ENCODE results near the gene ERLEC1.
"Not testable (repeated sequence)": the region's sequence is repeated elsewhere in the genome, so short reads cannot be mapped to it uniquely, and the experiment has no call there.

ERLEC1 gene

DNA sequence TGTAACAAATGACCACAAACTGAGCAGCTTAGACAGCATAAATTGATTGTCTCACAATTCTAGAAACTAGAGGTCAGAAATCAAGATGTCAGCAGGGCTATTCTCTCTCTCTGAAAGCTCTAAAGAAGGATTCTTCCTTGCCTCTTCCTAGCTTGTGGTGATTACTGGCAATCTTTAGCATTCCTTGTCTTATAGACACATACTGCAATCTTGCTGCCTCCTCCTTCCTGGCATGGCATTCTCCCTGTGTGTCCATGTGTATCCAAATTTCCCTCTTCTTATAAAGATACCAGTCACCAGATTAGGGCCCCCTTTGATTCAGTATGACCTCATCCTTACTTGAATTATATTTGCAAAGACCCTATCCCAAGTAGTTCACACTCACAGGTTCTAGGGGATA is 2.4 kb upstream of the ERLEC1 start:
- DNase-seq = no peak

DNA sequence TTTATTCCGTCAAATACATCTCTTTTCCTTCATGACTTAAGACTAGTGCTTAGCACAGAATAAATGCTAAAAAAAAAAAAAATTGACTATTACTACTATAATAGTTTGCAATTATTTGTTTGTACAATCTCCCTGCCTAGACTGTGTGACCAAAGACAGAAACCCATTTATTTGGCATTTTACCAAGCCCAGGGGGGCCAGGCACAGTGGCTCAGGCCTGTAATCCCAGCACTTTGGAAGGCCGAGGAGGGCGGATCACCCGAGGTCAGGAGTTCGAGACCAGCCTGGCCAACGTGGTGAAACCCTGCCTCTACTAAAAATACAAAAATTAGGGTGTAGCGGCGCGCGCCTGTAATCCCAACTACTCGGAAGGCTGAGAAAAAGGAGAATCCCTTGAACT is 1.5 kb upstream of the ERLEC1 start:
- no peak for DNase-seq

DNA sequence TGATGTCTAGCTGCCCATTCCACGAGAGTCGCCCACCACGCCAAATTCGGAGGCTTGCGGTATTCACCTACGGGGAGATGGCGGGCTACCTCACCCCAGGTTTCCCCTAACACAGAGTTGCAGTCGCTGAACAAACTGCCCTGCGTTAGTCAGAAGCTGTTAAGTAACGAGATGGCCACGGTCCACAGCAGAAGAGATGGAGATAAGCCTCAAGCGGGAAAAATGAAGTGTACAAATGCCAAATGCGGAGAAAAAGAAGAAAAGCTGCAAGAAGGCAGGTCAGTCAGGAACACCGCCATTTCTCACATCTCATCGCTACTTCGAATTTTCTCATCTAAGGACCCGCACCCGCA is 516 bp upstream of the ERLEC1 start:
- no peak for DNase-seq

DNA sequence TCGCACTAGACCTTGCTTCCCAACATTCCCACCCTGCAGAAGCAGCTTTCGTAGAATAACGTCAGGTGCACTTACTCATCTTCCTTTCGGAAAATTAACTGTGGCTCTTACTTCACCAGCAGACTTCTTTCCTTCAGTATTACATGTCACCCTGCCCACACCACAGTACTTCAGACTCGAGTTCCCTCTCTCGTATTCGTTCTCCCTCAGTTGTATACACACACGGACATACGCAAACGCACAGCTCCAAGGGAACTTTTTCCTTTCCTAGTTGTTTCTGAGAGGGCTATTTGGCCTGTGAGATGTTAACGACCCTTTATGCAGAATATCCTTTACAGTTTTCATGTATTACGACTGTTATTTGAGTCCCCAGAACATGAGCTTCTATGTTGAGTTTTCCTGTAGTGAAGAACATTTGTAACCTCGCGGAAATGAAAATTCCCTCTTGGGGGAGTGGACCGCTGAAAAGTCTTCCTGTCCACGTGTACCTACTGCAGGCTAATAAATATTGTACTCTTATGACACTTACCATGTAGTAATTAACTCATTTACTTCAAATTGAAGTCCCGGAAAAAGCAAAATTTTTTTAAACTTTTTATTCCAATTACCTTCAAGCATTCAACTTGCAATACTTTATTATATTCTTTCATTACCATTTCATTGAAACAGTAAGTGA is 908 bp downstream of the ERLEC1 start:
- no peak for DNase-seq

DNA sequence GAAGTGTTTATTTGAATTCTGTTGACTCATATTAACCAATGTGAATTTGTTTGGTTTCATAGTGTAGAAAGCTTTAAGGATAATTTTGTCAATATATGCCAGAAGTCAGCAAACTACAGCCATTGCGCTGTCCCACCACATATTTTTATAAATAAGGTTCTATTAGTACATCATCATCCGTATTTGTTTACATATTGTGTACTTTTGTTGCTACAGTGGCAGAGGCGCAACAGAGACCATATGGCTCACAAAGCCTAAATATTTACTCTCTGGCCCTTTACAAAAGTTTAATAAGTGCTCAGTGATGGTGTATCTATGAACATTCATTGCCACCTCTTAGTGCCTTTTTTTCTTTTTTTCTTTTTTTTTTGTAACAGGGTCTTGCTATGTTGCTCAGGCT is 6.4 kb downstream of the ERLEC1 start:
- DNase-seq = no peak

DNA sequence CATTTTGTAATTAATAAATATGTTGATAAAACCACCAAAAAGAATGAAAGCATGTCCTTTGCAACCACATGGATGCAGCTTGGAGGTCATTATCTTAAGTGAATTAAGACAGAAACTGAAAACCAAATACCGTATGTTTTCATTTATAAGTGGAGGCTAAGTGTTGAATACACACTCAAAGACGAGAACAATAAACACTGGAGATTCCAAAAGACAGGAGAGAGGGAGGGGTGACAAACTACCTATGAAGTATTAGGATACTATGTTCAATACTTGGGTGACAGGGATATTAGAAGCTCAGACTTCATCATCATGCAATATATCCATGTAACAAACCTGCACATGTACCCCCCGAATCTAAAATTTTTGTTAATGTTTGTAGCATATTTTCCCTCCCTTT is 7.0 kb downstream of the ERLEC1 start:
- DNase-seq = no peak

DNA sequence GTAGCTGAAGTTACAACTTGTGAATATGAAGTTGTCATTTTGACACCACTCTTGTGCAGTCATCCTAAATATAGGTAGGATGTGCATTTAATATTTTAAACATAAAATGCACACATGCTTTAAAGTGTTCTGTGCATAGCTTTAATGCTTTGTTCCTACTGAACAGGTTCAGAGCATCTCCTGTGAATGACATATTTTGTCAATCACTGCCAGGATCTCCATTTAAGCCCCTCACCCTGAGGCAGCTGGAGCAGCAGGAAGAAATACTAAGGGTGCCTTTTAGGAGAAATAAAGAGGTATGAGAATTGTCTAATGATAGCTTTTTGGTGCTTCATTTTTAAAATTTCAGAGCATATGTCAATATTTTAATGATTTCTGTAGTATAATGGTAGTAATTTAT is 14.7 kb downstream of the ERLEC1 start:
- no peak for DNase-seq

DNA sequence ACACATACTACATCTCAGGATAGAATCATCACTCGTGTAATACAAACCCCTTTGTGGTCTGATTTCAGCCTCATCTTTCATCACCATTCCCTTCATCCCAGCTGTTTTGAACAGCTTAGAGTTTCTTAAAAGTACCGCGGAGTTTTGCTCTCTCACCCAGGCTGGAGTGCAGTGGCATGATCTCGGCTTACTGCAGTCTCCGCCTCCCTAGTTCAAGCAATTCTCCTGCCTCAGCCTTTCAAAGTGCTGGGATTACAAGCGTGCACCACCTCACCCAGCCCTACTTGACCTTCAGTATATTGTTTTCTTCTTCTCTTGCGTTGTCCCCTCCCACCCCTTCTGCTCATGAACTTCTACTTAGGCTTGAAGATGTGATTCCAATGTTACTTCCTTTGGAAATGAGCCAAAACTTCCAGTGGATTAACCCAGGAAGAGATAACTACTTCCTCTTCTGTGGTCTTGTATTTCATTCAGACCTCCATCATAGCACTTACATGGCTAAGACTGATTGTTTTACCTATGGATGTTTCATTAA is 15.8 kb downstream of the ERLEC1 start:
- no peak for DNase-seq

DNA sequence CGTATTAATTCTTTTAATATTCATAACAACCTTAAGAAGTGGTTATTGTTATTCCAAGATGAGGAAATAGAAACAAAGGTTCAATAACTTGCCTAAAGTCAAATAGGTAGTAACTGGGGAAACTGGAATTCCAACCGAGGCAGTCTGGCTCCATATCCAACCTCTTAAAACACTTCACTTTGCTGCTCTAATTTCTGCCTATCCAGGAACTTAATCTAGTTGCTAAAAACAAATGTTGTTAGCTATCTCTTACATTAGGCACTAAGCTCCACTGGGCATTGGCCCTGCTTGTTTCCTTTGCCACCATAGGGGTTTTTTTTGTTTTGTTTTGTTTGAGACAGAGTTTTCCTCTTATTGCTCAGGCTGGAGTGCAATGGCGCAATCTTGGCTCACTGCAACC is 24.8 kb downstream of the ERLEC1 start:
- no peak for DNase-seq

DNA sequence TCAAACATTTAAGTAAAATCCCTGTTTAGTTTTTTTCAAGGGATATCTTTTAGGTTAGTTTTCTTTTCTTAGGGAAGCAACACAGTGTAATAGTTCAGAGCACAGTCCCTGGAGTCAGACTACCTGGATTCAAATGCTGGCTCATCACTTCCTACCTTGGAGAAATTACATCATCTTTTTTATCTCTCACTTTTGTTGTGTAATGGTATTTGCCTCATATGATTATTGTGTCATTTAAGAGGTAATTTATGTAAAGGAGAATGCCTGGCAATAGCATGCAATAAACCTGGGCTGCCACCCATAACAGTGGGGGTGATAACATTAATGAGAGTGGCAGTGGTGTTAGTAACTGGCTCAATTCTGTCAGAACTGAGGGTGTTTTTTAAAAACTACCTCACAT is 26.3 kb downstream of the ERLEC1 start:
- no peak for DNase-seq

DNA sequence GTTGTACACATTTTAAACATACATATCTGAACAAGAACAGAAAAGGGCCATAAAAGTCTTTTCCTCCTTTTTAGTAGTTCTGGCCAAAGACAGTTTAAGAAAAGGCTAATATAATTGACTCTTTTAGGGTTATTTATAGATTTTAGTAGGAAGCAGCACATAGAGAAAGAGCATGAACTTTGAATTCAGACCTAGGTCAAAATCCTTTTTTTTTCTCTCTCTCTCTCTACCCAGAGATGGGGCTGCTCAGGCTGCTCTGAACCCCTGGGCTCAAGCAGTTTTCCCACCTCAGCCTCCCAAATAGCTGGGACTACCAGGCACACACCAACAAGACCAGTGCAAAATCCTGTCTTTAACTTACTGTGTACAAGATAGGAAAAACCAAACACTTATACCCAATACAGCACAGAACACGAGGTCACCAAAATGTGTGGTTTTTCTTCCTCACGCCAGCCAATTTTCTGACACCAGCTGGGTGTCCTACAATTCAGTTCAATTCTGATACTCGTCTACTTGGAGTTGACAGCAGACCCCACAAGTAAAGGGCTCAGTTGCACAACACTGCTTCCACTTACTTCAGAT is 32.1 kb downstream of the ERLEC1 start:
- DNase-seq = no peak

DNA sequence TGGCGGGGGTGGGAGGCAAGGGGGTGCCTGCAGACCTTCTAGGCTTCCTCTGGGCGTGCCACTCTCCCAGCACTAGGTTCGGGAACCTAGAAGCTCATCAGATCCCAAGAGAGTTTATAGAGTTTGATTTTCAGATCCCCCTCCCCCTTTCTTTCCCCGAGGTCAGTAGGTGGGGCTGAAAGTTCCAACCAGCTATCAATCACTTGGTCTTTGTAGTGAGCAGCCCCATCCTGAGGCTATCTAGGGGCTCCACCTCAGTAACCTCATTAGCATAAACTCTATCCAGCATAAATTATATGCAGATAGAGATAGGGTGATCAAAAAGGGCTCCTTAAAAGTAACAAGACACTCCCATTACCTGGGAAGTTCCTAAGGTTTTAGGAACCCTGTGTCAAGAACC is 32.8 kb downstream of the ERLEC1 start:
- no peak for DNase-seq

DNA sequence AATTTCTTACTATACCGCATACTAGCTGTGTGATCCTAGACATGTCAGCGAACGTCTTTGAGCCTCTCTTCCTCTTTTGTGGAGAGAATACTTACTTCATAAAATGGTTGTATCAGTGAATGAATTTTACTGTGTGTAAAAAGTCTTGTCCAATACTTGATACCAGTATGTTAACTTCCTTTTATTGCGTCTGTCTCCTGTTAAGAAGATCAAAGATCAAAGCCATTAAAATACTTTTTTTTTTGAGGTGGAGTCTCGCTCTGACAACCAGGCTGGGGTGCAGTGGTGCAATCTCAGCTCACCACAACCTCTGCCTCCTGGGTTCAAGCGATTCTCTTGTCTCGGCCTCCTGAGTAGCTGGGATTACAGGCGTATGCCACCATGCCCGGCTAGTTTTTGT is 33.2 kb downstream of the ERLEC1 start:
- DNase-seq = no peak

DNA sequence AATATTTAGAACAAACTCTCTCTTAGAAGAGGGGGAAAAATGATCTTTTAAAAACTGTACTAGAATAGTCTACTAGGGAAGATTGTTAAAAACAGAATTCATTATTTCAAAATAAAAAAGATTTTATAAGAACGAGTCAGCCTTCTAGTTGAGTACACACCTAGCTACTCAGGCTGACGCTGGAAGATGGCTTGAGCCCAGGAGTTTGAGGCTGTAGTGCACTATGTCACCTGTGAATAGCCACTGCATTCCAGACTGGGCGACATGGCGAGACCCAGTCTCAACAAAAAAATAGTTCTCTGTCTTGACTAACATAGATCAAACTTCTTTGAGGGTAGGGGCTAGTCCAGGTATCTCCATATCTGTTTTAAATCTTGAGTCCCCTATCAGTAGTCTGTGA is 33.9 kb downstream of the ERLEC1 start:
- DNase-seq = no peak

DNA sequence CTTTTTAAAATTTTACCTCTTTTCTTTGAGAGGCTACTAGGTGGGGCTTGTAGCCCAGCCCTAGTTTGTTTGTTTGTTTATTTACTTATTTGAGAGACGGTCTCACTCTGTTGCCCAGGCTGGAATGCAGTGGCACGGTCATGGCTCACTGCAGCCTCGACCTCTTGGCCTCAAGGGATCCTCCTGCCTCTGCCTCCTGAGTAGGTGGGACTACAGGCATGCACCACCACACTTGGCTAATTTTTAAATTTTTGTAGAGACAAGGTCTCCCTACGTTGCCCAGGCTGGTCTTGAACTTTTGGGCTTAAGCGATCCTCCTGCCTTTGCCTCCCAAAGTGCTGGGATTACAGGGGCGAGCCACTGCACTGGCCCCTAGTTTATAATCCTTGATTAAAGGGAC is 35.0 kb downstream of the ERLEC1 start:
- no peak for DNase-seq

DNA sequence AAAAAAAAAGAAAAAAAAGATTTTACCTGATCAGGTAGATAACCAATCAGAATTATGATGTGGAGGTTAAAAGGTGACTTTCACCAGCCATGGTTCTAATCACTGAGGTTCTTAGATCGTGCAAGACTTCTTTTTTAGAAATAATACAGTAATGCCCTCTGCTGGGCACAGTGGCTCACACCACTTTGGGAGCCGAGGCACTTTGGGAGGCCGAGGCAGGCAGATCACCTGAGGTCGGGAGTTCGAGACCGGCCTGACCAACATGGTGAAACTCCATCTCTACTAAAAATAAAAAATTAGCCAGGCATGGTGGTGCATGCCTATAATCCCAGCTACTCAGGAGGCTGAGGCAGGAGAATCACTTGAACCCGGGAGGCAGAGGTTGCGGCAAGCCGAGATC is 36.8 kb downstream of the ERLEC1 start:
- DNase-seq = not testable (repeated sequence)

DNA sequence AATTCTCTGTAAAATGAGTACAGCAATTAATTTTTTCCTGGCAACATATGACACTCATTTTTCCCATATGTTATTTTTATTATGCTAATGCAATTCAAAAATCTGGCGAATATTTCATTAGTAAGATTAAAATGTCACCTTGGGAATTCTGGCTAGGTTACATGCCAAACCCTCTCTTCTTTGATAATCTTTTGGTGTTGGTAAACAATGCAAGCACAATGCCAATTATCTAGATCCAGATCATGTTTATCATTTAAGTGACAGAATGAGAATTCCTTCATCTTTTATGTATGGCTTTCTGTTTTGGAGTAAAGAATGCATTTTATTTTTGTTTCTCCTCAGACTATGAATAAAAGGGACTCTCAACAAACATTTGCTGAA is 39.2 kb downstream of the ERLEC1 start:
- no peak for DNase-seq

DNA sequence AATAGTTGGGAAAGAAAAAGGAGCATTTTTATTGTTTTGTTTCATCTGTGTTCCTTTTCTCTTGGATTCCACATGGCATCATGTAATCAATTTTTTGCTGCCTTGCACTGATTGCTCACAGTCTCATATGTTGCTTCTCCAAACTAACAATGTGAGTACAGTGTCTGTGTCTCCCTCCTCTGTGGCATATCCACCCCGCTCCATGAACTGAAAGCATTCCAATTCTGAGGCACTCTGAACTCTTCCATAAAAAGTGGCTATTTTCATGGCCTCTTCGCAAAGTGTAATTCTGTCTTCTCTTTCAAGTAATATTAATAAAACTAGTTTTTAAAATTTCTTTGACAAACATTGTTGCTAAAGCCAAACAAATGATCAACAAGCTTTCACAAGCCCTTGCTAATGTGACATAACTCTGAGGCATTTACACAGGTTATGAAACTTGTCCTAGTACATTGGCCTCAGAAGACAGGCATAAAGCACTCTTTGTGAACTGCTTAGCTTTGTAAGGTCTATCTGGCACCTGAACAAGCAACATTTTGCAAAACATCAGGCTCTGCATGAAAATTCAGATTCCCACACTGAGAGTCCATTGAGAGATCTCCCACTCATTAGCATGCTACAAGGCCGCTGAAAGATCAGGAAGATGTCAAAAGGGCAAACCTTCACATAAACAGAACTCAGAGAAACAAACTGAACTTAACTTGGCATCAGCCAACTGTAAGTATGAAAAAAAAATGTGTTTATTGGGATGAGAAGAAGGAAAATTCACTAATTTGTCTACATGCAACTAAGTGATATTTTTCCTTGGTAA is 39.9 kb downstream of the ERLEC1 start:
- DNase-seq = no peak

DNA sequence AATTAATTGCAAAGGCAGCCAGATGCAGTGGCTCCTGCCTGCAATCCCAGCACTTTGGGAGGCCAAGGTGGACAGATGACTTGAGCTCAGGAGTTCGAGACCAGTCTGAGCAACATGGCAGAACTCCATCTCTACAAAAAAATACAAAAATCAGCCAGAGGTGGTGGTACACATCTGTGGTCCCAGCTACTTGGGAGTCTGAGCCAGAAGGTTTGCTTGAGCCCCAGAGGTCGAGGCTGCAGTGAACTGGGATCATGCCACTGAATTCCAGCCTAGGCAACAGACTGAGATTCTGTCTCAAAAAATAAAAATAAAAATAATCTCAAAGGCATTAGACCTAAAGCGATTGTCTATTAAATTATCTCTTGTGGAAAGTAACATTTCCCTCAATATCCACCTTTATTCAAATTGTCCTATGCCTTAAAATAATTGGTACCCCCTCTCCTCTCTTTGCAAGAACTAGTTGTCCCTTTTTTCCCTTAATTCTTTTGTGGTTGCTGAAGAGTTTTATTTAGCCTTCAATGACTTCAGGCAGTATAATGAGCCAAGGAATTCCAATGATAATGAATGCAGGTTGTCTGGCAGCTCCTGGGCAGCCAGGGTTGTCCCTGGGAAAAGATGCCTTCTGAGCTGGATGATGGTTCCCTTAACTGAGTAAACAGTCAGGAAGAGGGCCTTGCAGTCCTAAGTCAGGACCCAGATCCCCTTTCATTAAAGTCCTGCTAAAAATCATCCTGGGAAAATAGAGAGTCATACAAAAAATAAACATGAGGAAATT is 40.7 kb downstream of the ERLEC1 start:
- DNase-seq = no peak

DNA sequence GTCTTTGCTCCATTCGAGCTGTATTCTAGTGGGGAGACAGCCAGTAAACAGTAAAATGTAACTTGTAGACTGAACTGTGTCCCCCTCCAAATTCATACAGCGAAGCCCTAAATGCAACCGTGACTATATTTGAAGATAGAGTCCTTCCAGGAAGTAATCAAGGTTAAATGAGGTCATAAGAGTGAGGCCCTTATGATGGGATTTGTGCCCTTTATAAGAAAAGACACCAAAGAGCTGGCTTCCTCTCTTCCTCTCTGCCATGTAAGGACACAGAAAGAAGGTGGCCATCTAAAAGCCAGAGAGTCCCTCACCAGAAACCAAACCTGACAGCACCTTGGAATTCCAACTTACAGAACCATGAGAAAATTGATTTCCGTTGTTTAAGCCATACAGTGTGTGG is 41.5 kb downstream of the ERLEC1 start:
- DNase-seq = no peak

DNA sequence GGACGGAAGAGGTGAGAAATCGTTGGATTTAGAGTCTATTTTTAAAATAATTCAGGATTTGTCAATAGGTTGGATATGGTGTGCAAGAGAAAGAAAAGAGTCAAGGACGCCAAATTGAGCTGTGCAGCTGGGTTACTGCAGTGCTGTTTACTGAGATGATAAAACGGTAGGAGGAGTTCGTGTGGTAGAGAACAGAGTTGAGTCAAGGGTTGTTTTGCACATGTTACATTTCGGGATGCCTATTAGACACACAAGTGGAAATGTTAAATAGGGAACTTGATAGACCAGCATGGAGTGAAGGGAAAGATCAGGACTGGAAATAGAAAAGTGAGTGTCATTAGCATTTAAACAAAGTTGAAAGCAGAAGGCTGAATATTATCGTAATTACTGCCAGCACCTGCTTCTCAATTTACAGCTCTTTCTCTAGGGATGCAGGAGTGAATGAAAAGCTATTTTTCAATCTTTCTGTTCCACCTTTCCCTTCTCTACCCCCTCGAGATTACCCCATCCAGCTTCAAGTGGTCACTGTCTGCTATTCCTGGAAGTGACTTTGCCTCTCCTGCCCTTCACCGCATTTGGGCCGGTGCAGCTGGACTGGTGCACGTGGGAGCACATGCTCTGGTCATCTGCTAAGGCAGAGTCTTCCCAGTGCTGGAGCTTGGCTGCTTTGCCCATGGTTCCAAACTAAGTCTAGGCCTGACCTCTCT is 42.6 kb downstream of the ERLEC1 start:
- DNase-seq = no peak

DNA sequence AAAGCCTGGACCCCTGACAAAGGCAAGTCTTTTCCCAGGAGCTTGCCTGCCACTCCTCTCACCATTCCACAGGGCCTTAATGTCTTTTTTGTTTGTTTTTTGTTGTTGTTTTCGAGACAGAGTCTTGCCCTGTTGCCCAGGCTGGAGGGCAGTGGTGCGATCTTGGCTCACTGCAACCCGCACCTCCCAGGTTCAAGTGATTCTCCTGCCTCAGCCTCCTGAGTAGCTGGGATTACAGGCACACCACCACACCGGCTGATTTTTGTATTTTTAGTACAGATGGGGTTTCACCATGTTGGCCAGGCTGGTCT is 43.1 kb downstream of the ERLEC1 start:
- DNase-seq = not testable (repeated sequence)

DNA sequence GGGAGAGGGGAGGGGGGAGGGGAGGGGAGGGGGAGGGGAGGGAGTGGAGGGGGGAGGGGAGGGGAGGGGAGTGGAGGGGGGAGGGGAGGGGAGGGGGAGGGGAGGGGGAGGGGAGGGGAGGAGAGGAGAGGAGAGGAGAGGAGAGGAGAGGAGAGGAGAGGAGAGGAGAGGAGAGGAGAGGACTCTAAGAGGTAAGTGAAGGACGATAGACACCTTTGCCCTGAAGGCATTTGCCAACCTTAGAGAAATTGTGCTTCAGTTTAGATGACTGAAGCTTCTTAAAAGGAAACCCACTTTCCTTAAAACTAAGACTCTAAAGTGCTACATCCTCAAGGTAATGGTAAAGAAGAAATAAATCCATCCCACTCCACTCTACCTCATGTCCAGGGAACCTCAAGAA is 53.7 kb downstream of the ERLEC1 start:
- no peak for DNase-seq

All from NCI-H2029 (cell line).